GM23338 (cell line): ENCODE measurements around the gene COBLL1. TPM values are rescaled to one million over a fixed set of nuclear protein-coding genes. Genes with fewer than 3 reads are reported as not detected.
A peak's percentile ranks its signal among the peaks of the same experiment; 100 is the strongest.

ENCODE experiments used
- ATAC-seq: fragments of 200-7000 bp; cut with Tn5 transposase; 3 replicates; pipeline ENCODE4 v1.9.1; 2020
- DNase-seq: peaks from one replicate; pipeline ENCODE4 v3.0.0-alpha.2; 2015; ENCODE audit warnings: low spot score
- H2AFZ ChIP-seq: fragments of 200-600 bp; sonication (generic); 2 replicates; pipeline ENCODE4 v1.8.0; 2016; ENCODE audit warnings: antibody characterized with exemption, mild to moderate bottlenecking, moderate library complexity
- H3F3A ChIP-seq: fragments of 200-600 bp; sonication (generic); replicated peaks from 2 replicates; pipeline ENCODE4 v1.8.0; 2017; ENCODE audit warnings: antibody characterized with exemption, mixed run types, low read depth
- H3K27ac ChIP-seq: fragments of 200-600 bp; sonication (generic); 2 replicates; pipeline ENCODE4 v1.6.1; 2016; ENCODE audit warnings: low read depth
- H3K27me3 ChIP-seq: fragments of 200-600 bp; sonication (generic); 2 replicates; pipeline ENCODE4 v1.8.0; 2016; ENCODE audit warnings: mild to moderate bottlenecking, mixed run types, moderate library complexity; ENCODE audit not compliant: insufficient read depth
- H3K36me3 ChIP-seq: fragments of 200-600 bp; sonication (generic); 2 replicates; pipeline ENCODE4 v1.8.0; 2016; ENCODE audit warnings: mild to moderate bottlenecking; ENCODE audit not compliant: insufficient read depth
- H3K4me1 ChIP-seq: fragments of 200-600 bp; sonication (generic); 2 replicates; pipeline ENCODE4 v1.8.0; 2016; ENCODE audit warnings: mild to moderate bottlenecking, moderate library complexity; ENCODE audit not compliant: insufficient read depth
- H3K4me2 ChIP-seq: fragments of 200-600 bp; sonication (generic); 2 replicates; pipeline ENCODE4 v1.7.1; 2017; ENCODE audit warnings: mixed run types
- H3K4me3 ChIP-seq: fragments of 200-600 bp; sonication (generic); 2 replicates; pipeline ENCODE4 v1.6.1; 2016; ENCODE audit warnings: mixed run types
- H3K79me2 ChIP-seq: fragments of 200-600 bp; sonication (generic); replicated peaks from 2 replicates; pipeline ENCODE4 v1.8.0; 2017; ENCODE audit warnings: mild to moderate bottlenecking; ENCODE audit not compliant: insufficient read depth
- H3K9me2 ChIP-seq: fragments of 200-600 bp; sonication (generic); 2 replicates; pipeline ENCODE4 v1.8.0; 2017; ENCODE audit not compliant: insufficient read depth
- H4K20me1 ChIP-seq: fragments of 200-600 bp; sonication (generic); replicated peaks from 2 replicates; pipeline ENCODE4 v1.8.0; 2017; ENCODE audit warnings: mild to moderate bottlenecking; ENCODE audit not compliant: insufficient read depth
- H3K27ac Mint-ChIP-seq: 2 replicates; pipeline ENCODE4 v1.8.0; 2020; ENCODE audit warnings: inconsistent platforms, mild to moderate bottlenecking, moderate library complexity, mixed read lengths
- H3K27me3 Mint-ChIP-seq: 3 replicates; pipeline ENCODE4 v1.8.0; 2022; ENCODE audit warnings: low read depth, mild to moderate bottlenecking, moderate library complexity, mixed read lengths, inconsistent platforms; ENCODE audit not compliant: insufficient read depth, poor library complexity
- H3K36me3 Mint-ChIP-seq: 3 replicates; pipeline ENCODE4 v1.8.0; 2021; ENCODE audit warnings: low read depth, mild to moderate bottlenecking, inconsistent platforms, moderate library complexity, mixed read lengths
- H3K4me1 Mint-ChIP-seq: 3 replicates; pipeline ENCODE4 v1.8.0; 2020; ENCODE audit warnings: mild to moderate bottlenecking, inconsistent platforms, mixed read lengths
- H3K4me3 Mint-ChIP-seq: 3 replicates; pipeline ENCODE4 v1.8.0; 2021; ENCODE audit warnings: moderate library complexity, mild to moderate bottlenecking, inconsistent platforms, mixed read lengths
- H3K9me3 Mint-ChIP-seq: 3 replicates; pipeline ENCODE4 v1.8.0; 2020; ENCODE audit warnings: moderate library complexity, mild to moderate bottlenecking, inconsistent platforms, mixed read lengths
- POLR2AphosphoS5 ChIP-seq: IDR thresholded peaks from 2 replicates; pipeline ENCODE4 v1.6.1; 2016; ENCODE audit warnings: antibody characterized with exemption, low read depth
- STAT1 ChIP-seq: IDR thresholded peaks from one replicate; pipeline ENCODE4 v1.6.1; 2016; ENCODE audit warnings: antibody characterized with exemption; ENCODE audit not compliant: unreplicated experiment
- ZNF114 ChIP-seq: fragments of 250-450 bp; sonication (Bioruptor Pico); IDR thresholded peaks from 2 replicates; pipeline ENCODE4 v1.5.0; 2020; ENCODE audit warnings: mild to moderate bottlenecking, moderate library complexity
- ZNF331 ChIP-seq: fragments of 250-450 bp; sonication (Bioruptor Pico); IDR thresholded peaks from 2 replicates; pipeline ENCODE4 v1.5.0; 2020; ENCODE audit warnings: low read depth, mild to moderate bottlenecking, moderate library complexity
- ZNF462 ChIP-seq: fragments of 250-450 bp; sonication (Bioruptor Pico); IDR thresholded peaks from 2 replicates; pipeline ENCODE4 v1.5.0; 2020; ENCODE audit warnings: mild to moderate bottlenecking, moderate library complexity
- polyA plus RNA-seq: library from polyadenylated mRNA; unstranded; fragments of >200 nt; fragmentation: Nextera tagmentation; extraction: Ambion mirVana; gene quantifications from 2 replicates; pipeline ENCODE4 v1.2.1, GENCODE V29; 2016
- total RNA-seq: library from RNA; depleted of rRNA; stranded (reverse); fragments of >200 nt; shearing (Covaris generic); gene quantifications from 2 replicates; pipeline ENCODE4 v1.2.3, GENCODE V29; 2014
- TF ChIP-seq, protein P1 (sequence below): IDR thresholded peaks from one replicate; pipeline ENCODE4 v1.6.1; 2018; ENCODE audit warnings: antibody characterized with exemption; ENCODE audit not compliant: unreplicated experiment
- TF ChIP-seq, protein P2 (sequence below): IDR thresholded peaks from 2 replicates; pipeline ENCODE4 v1.6.1; 2016; ENCODE audit warnings: antibody characterized with exemption

Gene COBLL1
- total and polyA plus RNA-seq, 2 experiments from 2014 or later, result 2.9 to 7.4 TPM

- Histone ChIP-seq H3K36me3 (no peaks in the 10 kb centered on the region; the same call in 1 of the 2 replicates), H3F3A (no peaks in the 10 kb centered on the region), H3K4me3 (no peak overlapping the region), H3K4me2 (no peak overlapping the region), H3K79me2 (no peaks in the 10 kb centered on the region), H3K27me3 (no peaks in the 10 kb centered on the region), H3K9me2 (no peaks in the 10 kb centered on the region), H3K4me1 (no peaks in the 10 kb centered on the region), H2AFZ (peak overlapping the region; percentile 38; the same call in 1 of the 2 replicates), H4K20me1 (no peaks in the 10 kb centered on the region), H3K27ac (no peak overlapping the region)
- DNase-seq (no peak), ATAC-seq (no peak)
- Mint-ChIP-seq H3K27me3 (no peaks in the 10 kb centered on the region), H3K36me3 (no peaks in the 10 kb centered on the region), H3K9me3 (no peaks in the 10 kb centered on the region), H3K4me3 (no peak overlapping the region), H3K27ac (no peak overlapping the region; the same call in 1 of the 2 replicates), H3K4me1 (peaks cover 4% of the 10 kb centered on the region; the same call in 1 of the 3 replicates)
- TF ChIP-seq STAT1 (no peak), ZNF462 (CRISPR knock-in tag) (no peak), ZNF331 (CRISPR knock-in tag) (no peak), POLR2AphosphoS5 (no peak), ZNF114 (CRISPR knock-in tag) (no peak)
- TF ChIP-seq, protein P1, sequence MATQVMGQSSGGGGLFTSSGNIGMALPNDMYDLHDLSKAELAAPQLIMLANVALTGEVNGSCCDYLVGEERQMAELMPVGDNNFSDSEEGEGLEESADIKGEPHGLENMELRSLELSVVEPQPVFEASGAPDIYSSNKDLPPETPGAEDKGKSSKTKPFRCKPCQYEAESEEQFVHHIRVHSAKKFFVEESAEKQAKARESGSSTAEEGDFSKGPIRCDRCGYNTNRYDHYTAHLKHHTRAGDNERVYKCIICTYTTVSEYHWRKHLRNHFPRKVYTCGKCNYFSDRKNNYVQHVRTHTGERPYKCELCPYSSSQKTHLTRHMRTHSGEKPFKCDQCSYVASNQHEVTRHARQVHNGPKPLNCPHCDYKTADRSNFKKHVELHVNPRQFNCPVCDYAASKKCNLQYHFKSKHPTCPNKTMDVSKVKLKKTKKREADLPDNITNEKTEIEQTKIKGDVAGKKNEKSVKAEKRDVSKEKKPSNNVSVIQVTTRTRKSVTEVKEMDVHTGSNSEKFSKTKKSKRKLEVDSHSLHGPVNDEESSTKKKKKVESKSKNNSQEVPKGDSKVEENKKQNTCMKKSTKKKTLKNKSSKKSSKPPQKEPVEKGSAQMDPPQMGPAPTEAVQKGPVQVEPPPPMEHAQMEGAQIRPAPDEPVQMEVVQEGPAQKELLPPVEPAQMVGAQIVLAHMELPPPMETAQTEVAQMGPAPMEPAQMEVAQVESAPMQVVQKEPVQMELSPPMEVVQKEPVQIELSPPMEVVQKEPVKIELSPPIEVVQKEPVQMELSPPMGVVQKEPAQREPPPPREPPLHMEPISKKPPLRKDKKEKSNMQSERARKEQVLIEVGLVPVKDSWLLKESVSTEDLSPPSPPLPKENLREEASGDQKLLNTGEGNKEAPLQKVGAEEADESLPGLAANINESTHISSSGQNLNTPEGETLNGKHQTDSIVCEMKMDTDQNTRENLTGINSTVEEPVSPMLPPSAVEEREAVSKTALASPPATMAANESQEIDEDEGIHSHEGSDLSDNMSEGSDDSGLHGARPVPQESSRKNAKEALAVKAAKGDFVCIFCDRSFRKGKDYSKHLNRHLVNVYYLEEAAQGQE, result no peak
- TF ChIP-seq, protein P2, sequence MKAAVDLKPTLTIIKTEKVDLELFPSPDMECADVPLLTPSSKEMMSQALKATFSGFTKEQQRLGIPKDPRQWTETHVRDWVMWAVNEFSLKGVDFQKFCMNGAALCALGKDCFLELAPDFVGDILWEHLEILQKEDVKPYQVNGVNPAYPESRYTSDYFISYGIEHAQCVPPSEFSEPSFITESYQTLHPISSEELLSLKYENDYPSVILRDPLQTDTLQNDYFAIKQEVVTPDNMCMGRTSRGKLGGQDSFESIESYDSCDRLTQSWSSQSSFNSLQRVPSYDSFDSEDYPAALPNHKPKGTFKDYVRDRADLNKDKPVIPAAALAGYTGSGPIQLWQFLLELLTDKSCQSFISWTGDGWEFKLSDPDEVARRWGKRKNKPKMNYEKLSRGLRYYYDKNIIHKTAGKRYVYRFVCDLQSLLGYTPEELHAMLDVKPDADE, result no peak
These were observed 39.9 kb upstream of the COBLL1 start for GRCh38 chr2:164881524-164881923.
